GM19452 (cell line): ENCODE data around the gene BCKDK.
"Not testable (repeated sequence)": the region's sequence is repeated elsewhere in the genome, so short reads cannot be mapped to it uniquely, and the experiment has no call there.

Source experiments
- ATAC-seq: cut with Tn5 transposase; IDR thresholded peaks from one replicate; pipeline ENCODE4 v1.9.1; 2021; ENCODE audit not compliant: unreplicated experiment

The BCKDK gene

DNA sequence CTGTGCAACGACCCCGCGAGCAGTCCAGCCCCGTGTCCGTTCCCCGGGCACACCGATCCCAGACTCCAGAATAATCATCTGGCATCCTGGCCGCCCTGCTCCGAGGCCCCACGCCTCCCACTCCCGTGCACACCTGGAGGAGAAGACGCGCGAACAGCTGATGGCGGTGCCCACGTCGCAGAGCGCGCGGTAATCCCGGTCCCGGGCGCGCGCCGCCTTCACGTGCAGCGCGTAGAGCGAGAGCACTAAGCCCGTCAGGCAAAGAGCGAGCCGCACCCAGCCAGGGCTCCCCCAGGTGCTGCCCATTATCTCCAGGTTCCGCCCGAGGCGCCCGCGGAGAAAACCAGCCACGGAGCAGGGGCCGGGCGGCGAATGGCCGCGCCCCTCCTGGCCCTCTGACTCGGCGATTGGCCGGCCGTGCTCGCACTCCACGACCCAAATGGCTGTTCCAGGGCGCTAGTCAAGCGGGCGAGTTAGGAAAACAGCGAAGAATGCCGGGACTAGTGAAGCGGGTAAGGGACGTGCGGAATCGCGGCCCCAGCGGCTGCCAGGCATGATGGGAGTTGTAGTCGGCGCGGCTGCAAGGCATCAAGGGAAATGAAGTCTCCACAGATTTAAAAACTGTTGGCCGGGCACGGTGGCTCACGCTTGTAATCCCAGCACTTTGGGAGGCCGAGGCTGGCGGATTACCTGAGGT is 13.6 kb upstream of the BCKDK start, which contains the start of gene VKORC1:
VKORC1 (minus strand) TSS at position 374 of the 697 bp plus-strand sequence; CDS start at position 306, 68 bp downstream.
- ATAC-seq: peak; percentile 83

DNA sequence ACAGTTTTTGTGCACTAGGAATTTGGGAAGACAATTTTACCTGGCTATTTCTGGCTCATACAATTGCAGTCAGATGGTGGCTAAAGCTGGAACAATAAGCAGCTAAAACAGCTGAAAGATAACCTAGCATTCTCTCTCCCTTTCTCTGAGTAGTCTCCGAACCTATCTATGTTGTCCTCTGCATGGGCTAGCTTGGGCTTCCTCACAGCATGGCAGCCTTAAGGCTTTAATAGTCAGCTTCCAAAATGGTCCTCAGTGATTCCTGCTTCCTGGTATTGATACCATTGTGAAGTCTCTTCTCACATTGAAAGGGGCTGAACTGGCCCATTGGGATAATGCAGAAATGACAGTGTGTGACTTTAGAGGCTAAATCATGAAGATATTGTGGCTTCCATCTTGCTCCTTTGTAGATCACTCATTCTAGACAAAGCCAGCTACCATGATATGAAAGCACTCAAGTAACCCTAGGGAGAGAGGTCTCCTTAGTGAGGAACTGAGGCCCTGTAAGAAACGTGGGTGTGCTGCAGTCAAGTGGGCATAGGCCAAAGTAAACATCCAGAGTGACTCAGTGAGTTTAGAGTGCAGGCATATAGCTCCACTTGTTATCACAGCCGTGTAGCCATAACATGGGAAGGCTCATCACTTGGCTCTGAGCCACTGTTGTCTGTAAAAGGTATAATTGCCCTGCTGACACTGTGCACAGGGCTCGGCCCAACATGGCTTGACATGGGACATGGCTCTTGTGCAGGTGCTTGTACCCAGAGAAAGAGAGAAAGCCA is 8.1 kb upstream of the BCKDK start:
- ATAC-seq: no peak

DNA sequence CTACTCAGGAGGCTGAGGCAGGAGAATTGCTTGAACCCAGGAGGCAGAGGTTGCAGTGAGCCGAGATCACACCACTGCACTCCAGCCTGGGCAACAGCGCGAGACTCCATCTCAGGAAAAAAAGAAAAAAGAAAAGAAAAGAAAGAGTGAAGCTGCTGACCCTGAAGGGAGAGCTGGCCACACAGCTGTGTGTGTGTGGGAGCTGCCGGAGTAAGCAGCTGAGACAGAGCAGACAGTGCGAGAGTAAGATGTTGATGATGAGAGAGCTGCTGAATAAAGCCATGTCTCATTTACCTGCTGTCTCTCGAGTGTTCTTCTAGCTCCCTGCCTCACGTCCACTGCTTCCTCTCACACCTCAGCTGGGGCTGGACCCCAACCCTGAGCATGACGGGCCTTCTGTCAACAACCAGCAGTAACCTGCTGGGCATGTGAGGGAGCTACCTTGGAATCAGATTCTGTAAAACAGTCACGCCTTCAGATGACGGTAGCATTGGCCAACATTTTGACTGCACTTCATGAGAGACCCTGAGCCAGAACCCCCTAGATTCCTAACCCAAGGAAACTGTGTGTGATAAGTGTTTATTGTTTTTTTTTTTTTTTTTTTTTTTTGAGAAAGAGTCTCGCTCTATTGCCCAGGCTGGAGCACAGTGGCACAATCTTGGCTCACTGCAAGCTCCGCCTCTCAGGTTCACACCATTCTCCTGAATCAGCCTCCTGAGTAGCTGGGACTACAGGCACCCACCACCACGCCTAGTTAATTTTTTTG is 7.1 kb upstream of the BCKDK start:
- ATAC-seq: not testable (repeated sequence)

DNA sequence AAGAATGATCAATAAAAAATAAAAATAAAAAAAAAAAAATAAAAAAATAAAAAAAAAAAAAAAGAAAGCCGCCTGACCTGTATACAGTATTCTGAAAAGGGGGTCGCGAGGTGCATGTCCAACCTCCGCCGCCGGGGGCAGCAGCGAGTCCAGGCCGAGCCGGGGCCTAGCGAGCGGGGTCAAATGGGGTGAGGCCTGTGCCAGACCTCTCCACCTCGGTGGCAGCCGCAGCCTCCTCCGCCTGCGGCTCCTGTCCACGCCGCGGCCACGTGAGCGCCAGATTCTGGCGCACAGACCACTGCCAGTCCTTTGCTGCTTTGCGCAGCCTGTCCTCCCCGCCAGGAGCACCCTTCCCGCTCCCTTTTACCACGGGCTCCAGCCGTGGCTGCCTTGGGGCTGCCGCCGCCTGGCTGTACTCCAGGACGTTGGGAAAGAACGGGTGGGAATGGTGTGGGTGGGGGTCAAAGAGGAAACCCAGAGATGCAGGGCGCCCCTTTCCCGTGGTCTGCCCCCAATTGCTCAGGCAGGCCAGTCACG is 2.4 kb upstream of the BCKDK start:
- ATAC-seq: no peak

DNA sequence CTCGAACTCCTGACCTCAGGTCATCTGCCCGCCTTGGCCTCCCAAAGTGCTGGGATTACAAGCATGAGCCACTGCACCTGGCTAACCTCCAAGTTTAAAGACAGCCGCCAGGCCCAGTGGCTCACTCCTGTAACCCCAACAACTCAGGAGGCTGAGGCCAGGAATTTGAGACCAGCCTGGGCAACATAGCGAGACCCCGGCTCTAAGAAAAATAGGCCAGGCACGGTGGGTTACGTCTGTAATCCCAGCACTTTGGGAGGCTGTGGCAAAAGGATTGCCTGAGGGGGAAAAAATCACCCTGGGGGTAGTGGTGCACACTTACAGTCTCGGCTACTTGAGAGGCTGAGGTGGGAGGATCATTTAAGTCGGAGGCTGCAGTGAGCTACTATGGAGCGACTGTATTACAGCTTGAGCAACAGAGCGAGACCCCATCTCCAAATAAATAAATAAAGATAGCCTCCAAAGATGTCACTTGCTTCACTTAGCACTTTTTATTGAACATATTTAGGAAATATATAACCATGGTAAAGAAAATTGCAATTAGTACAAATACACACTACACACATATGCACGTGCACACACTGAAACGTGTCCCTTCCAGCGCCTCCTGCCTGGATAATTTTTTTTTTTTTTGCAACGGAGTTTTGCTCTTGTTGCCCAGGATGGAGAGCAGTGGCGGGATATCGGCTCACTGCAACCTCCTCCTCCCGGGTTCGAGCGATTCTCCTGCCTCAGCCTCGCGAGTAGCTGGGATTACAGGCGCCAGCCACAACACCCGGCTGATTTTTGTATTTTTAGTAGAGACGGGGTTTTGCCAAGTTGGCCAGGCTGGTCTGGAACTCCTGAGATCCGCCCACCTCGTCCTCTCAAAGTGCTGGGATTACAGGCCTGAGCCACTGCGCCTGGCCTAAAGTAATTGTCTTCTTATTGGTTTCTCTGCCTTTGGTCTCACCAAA is 1.4 kb upstream of the BCKDK start:
- ATAC-seq: no peak

DNA sequence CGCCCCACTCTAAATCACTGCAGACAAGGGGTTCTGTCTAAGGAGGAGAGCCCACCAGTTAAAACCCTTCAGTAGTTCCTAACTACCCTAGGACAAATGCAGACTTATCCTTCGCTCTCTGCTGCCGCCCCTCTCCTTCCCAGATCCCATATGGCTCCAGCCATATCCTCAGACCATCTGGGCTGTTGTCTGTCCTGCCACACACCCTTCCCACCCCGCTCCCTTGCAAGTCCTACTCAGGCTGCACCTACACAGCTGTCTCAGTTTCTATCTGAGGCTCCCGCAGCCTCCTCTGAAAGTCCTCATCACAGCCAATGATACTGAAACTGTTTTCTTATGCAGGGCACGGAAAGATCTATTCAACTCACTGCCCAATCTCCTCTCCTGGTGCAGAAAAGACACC is 720 bp upstream of the BCKDK start:
- peak; percentile 49 for ATAC-seq

DNA sequence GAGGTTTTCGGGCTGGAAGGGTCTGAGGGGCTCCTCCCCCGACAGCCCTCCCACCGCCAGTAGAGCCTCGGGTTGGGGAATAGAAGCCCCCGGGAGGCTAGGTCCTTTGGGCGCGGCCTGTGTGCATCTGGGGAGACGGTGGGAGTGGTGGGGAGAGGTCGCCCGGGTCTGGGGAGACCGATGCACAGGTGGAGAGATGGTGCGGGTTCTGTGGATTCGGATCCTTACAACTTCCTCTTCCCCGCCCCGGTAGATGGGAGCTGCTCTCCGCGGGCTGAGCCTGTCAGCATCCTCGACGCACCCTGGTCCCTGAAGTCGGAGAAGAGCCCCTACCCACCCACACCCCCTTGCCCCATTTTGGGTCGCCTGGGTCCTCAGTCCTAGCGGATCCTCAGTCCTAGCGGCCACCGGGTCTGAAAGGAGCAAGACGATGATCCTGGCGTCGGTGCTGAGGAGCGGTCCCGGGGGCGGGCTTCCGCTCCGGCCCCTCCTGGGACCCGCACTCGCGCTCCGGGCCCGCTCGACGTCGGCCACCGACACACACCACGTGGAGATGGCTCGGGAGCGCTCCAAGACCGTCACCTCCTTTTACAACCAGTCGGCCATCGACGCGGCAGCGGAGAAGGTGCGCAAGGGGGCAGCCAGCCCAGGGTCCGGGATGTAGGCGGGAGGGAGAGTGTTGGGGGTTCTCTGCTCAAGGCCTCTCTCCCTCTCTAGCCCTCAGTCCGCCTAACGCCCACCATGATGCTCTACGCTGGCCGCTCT is 790 bp downstream of the BCKDK start:
- ATAC-seq: no peak

DNA sequence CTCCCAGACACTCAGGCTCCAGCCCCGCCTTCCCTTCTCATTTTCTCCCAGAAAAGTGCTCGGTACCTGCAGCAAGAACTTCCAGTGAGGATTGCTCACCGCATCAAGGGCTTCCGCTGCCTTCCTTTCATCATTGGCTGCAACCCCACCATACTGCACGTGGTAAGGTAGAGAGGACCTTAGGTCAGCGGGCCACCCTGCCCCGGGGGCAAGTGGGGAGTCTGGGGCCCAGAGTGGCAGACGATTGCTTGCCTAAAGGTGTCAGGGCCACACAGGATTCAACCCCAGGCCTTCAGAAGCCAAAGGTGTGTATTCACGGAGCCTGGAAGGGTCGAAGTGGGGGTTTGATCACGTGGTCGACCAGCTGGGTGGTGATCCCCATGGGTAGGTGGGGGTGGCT is 1.4 kb downstream of the BCKDK start:
- no peak for ATAC-seq

DNA sequence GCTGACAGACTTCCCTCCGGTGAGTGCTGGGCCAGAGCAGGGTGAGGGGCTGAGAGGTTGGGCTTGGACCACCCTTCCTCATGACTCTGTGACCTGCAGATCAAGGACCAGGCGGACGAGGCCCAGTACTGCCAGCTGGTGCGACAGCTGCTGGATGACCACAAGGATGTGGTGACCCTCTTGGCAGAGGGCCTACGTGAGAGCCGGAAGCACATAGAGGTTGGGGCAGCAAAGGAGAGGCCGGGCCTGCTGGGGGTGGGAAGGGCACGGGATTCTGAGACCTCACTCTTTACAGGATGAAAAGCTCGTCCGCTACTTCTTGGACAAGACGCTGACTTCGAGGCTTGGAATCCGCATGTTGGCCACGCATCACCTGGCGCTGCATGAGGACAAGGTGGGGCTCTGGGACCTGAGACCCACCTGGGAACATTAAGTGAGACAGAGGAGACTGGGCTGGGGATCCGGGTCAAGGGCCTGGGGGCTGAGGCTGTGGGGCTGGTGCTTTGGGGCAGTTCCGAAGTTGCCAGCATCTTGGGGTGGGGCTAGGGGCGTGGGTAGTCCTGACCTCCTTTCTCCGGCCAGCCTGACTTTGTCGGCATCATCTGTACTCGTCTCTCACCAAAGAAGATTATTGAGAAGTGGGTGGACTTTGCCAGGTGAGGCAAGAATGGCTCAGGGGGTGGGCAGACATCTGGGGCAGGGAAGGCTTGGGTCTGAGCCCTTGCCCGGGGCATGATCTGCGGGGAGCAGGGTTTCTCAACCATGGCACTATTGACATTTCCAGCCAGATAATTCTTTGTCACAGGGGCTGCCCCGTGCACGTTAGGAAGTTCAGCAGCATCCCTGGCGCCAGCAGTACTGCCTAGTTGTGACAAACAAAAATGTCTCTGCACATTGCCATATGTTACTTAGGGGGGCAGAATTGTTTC is 2.2 kb downstream of the BCKDK start:
- no peak for ATAC-seq

DNA sequence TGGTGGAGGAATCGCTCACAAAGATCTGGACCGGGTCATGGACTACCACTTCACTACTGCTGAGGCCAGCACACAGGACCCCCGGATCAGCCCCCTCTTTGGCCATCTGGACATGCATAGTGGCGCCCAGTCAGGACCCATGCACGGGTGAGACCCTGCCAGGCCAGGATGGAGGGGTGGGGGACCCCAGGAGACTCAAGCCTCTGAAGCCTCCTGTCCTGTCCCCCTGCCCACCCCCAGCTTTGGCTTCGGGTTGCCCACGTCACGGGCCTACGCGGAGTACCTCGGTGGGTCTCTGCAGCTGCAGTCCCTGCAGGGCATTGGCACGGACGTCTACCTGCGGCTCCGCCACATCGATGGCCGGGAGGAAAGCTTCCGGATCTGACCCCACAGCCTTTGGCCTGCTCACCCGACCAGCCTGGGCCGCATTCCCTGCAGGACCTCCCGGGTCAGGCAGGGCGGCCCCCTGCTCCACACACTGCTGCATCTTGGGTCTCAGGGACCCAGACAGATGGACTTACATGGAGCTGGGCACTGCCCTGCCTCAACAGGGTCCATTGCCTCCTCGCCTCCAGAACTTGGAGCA is 3.8 kb downstream of the BCKDK start:
- ATAC-seq: no peak

DNA sequence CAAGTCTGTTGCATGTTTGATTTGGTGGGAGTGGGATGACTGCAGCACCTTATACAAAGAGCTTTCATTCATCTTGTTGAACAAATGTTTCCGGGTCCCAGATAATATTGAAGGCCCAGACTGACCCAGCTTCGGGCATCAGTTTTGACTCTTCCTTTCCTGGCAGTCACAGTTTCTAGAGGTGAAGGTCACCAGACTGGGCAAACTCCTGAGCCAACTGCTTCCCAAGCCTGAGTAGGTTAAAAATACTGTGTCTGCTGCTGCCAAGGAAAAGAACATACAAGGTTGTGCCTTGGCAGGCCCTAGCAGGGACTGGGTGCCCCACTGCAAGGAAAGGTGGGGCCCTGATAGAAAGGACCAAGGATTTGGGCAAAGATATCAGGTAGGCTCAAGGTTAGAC is 4.5 kb downstream of the BCKDK start:
- ATAC-seq: no peak

DNA sequence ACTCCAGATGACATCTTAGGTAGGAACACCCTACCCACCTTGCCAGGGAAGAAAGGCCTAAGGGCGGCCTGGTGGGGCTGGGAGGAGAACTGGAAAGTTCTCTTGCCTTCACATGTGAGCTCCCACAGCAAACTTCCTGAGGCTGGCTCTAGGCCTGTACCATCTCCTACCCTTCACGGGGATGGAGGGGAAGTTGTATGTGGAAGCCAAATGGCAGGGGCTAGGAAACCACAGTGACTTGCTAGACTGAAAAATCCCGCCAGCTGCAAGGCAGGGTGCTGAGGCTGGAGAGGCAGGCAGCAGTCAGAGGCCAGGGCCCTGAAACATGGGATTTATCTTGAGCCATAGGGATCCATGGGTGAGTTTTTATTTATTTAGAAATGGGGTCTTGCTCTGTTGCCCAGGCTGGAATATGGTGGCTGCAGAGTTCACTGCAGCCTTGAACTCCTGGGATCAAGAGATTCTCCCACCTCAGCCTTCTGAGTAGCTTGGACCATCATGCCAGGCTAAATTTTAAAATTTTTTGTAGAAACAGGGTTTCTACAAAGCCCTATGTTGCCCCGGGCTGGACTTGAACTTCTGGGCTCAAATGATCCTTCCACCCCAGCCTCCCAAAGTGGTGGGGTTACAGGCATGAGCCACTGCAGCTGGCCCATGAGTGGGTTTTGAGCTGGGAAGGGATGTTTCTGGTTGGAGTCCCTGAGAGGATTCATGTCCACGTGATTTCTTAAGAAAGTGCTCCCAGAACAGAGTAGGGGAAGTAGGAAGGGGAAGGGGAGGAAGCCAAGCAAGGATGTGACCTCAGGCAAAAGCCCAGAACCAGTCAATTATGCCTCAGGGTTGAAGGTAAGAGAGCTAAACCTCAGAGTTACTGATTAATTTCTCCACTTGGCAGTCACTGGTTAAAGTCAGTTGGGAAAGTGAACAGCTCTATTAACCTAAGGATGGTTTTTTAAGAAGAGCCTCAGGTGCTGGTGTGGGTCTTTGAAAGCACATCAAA is 5.2 kb downstream of the BCKDK start:
- ATAC-seq: no peak

DNA sequence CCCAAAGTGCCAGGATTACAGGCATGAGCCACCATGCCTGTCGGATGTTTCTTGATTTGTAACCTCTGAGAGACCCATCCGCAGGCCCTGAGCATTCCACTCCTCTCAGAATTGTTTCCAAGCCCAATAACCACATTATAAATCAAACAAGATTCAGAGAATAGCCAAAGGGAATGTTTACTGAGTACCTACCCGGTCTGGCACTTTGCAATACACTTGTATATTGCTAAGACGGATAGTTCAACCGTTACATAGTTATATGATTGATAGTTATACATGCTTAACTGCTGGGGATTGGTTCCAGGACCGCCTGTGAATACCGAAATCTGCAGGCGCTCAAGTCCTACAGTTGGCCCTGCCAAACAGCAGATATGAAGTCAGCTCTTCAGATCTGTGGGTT is 6.3 kb downstream of the BCKDK start:
- no peak for ATAC-seq

DNA sequence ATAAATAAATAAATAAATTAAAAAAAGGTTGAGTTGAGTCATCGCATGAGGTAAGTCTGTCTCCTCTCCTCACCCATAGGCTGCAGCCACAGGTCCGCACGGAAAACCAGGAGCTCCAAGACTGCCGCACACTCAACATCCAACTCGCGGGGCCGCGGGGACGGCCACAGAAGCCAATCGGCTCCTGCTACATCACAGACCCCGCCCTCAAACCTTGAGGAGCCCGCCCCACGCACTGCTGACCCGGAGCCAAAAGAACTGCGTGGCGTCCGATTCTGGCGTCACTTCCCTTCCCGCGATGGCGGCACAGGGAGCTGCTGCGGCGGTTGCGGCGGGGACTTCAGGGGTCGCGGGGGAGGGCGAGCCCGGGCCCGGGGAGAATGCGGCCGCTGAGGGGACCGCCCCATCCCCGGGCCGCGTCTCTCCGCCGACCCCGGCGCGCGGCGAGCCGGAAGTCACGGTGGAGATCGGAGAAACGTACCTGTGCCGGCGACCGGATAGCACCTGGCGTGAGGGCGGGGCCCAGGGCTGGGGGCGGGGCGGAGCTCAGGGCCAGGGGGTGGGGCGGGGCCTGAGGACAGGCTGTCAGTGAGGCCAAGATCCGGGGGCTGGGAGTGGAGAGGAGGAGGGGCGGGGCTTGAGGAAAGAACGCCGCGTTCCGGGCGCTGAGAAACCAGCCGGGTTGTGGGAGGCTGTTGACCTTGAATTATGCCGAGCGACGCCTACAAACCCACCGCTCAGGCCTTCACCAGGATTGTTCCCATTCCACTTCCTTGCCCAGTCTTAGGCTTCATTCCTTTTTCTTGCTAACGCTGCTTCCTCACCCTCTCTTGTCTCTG is 9.4 kb downstream of the BCKDK start, which contains the start of gene KAT8:
KAT8 (plus strand) TSS at position 281 of the 839 bp plus-strand sequence; CDS start at position 299, 18 bp downstream.
- peak; percentile 85 for ATAC-seq

DNA sequence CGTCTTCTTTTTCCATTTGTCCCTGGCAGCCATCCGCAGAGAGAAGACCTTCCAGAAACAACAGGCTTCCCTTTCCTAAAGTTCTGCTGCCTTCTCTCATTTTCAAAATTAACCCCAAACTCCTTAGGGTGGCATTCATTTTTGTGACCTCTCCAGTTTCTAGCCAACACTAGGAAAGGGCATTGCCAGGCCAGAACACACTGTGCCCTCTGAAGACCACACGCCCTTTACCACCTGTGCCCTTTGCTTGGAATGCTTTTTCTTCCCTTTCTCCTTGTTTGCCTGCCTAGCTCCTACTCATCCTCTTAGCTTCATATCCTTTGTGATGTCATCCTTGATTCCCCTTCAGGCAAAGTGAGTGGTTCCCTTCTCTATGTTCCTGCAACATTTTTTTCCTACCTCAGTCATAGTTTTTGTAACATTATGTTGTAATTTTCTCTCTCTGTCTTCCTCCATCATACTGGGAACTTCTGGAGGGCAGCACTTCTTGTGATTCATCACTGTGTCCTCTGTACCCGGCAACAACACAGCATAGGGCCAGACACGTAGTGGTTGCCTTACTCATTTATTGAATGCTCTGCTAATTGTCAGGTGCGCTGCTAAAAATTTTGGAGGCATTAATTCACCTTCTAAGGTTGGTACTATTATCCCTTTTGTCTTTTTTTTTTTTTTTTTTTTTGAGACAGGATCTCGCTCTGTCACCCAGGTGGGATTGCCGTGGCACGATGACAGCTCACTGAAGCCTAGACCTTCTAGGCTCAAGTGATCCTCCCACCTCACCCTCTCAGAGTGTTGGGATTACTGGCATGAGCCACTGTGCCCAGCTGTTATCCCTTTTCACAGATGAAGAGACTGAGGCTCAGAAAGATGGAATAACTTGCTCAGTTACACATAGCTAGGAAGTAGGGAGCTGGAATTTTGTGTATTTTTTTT is 10.3 kb downstream of the BCKDK start:
- no peak for ATAC-seq
